Left lobe of liver (tissue), 2 donors: ENCODE results near the gene TINAG. TPM values are rescaled to one million over a fixed set of nuclear protein-coding genes. Genes with fewer than 3 reads are reported as not detected.

Experiments
- ATAC-seq: fragments of 200-7000 bp; cut with Tn5 transposase; one replicate; pipeline ENCODE4 v1.9.1; 2020; ENCODE audit warnings: mild to moderate bottlenecking, moderate library complexity
- DNase-seq: peaks from one replicate; pipeline ENCODE4 v3.0.0-alpha.2; 2020; ENCODE audit warnings: low spot score
- total RNA-seq: library from RNA; stranded (reverse); gene quantifications from one replicate; pipeline ENCODE4 v1.2.1, GENCODE V29; 2021
- donor health status: DM: no; HTN: no; CAD: no; lungs with moderate emphysema.
- donor health status: DM: no; HTN: yes; CAD: no.

Gene TINAG, protein sequence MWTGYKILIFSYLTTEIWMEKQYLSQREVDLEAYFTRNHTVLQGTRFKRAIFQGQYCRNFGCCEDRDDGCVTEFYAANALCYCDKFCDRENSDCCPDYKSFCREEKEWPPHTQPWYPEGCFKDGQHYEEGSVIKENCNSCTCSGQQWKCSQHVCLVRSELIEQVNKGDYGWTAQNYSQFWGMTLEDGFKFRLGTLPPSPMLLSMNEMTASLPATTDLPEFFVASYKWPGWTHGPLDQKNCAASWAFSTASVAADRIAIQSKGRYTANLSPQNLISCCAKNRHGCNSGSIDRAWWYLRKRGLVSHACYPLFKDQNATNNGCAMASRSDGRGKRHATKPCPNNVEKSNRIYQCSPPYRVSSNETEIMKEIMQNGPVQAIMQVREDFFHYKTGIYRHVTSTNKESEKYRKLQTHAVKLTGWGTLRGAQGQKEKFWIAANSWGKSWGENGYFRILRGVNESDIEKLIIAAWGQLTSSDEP
- not detected for total RNA-seq

DNA sequence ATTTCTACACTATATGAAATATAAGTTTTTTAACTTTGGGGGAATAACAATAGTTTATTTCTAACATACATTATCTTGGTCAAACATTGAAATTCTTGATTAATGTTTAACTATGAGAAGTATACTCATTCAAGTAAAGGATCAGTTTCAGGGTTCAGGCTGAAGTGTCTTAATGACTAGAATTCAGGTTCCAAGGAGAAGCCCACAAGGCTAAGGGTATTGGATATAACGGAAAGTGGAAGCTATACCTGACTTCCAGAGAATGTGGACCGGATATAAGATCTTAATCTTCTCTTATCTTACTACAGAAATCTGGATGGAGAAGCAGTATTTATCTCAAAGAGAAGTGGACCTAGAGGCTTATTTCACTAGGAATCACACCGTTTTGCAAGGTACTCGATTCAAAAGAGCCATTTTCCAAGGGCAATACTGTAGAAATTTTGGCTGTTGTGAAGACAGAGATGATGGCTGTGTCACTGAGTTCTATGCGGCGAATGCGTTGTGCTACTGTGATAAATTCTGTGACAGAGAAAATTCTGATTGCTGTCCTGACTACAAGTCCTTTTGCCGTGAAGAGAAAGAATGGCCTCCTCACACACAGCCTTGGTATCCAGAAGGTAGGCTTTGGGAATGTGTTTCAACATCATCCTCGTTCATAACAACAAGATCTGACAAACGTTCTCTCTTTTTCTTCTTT lies at the start of gene TINAG:
TSS of gene TINAG (plus strand) at position 153 of the 697 bp plus-strand sequence. CDS start at position 263, 110 bp downstream.
- ATAC-seq (no peak), DNase-seq (no peak)

DNA sequence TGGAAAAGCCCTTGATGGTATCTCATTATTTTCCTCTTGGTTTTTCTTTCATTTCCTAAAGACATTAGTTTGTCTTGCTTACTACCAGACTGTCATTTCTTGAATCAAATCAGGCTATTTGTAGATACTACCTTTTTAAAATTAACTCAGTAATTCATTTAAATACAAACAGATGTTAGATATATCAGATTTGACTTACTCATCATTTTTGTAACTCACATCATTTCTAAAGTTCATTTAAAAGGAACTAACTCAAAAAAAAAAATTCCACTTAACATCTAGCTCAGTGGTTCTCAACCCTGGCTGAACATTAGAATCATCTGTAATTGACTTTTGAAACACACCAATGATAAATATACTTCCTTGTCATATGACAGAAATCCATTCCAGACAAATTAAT lies 48.2 kb upstream of the TINAG start:
- no peak for DNase-seq
- no peak for ATAC-seq

DNA sequence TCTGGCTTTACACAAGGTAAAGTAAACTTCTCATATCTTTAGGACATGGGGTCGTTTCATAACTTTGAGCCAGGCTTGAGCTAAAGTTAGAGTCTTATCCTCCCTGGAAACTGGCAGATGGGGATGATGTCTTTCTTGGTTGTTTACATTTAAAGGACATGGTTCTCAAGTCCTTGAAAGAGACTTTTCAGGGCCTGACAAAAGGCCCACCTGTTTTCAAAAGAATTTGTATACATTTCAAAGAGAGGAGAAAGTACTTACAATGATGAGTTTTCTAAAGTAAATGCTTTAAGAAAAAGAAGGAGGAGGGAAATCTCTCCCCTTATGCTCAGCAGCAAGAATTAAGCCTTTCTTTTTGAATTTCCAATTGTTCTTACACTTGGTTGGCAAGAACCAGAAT lies 45.7 kb upstream of the TINAG start:
- ATAC-seq (no peak), DNase-seq (no peak)

DNA sequence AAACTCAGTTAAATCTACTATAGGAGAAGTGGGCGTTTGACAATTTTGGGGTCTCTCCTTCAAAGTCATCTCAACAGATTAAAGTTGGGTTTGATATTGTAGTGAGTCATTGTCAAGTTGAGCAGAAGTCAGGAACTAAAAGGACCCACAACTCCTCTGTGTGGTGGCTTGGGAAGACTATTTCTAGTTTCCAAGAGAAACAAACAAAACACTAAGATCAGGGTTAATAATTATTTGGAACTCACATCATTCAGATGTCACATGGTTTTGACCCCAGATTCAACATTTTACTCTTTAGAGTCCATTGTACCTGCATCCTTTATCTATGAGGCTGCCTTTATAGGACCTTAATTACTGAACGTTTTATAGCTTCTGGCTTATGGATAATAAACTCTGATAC lies 45.3 kb upstream of the TINAG start:
- ATAC-seq (no peak), DNase-seq (no peak)

DNA sequence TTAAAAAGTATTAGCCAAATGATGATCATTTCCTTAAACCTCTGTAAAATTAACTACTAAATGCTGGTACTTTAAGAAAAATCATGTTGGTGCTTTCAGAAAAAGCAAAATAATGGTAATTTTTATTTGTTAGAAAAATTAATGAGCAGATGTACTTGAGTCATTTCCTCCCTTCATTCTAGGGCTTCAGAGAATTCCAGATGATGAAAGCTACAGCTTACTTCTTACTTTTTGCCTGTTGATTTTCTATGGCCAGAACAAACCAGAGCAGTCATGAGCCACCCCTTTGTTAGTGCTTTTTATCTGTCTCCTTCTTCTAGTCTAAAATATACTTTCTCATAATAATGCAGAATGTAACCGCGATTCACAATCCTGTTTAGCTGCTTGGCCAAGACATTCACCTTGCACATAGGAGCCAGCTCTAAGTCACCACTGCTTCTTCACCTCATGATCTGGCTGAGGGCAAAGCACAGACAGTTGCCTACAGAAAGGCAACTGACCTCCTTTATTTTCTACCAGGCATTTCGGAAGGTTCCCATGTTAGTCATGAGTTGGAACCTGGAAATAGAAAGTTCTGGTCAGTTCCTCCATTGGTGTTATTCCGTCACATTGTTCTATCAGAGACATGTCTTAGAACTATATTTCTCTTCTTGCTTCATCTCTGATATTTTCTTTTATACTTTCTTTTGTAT lies 43.5 kb upstream of the TINAG start:
- DNase-seq (no peak), ATAC-seq (no peak)

DNA sequence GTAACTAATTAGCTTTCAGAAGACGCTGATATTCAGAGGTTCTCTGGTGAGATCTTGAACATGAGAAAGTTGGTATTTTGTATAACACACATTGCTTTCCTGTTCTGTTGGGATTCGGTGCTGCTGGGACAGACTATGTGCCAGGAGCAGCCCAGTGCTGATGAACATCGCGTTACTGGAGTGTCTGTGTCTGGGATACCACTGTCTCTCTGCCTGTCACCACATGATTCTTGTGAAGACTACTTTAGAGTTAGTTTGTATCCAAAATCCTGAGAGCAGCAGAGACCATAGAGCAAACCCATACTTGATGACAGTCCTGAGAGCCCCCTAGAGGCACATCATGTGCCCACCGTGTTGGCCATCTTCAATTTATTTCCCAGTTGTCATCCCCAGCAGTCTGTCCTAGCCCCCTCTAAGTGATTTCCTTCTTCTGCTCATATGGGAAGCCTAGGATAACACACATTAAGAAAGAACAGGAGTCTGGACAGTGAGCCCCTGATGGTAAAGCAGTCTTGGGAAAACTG lies 41.8 kb upstream of the TINAG start:
- ATAC-seq = no peak

DNA sequence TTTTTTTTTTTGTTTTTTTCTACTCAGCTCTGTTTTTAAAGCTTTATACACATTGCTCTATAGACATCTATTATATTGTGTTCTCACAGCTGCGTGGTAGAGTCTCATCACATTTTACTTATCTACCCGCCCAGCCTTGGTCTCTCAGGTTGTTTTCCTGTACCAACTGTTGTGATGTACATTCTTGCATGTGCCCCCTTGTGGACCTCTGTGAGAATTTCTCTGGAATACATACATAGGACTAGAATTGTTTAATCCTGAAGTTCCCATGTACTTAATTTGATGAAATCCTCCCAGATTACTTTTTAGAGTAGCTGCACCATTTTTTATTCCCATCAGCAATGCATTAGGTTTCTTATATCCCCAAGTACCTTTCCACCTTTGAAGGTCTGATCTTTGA lies 40.4 kb upstream of the TINAG start:
- ATAC-seq = peak; percentile 85
- DNase-seq = no peak

More for the DNA sequence above, 41.8 kb upstream of the TINAG start:
- DNase-seq = no peak

DNA sequence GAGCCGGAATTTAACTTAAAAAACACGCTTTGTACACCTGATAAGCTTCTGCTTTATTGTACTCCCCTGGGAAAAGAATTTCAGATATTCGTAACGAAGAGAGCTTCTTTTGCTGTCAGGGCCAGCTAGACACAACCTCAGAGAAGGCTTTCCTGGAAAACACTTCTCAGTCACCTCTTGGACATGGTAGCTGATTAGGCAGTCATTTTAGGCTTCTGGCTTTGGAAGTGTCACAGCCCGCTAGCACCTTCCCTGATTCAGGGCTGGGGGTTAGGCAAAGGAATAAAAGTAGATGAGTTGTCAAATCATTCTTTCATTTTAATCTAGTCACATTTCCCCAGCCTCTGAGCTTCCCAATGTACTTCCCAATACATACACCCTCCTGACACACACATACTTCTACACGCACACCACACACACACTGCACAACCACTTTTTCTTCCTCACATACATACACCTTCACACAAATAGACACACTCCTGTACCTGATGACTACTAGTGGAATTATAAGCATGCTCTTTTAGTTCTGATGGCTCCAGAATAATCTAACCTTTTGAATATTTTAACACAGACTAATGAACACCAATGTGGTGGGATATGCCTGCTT lies 34.9 kb upstream of the TINAG start:
- DNase-seq (no peak), ATAC-seq (no peak)

DNA sequence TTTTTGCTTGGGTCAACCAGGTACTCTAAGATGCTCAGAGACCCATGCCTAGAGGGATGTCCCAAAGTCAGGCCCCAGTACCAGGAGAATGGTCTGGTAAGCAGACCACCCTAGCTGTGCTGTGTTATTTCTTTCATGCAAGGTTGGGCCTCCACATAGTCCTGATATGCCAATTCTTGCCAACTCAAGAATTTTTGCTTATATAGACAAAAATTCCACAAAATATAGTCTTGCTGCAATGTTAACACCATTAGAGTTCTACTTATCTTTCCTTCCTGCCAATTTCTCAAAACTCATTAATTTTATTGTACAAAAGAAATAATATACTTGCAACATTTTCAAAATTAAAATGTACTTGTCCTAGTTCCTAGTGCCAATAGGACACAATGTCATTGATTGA lies 33.9 kb upstream of the TINAG start:
- ATAC-seq (no peak), DNase-seq (no peak)

DNA sequence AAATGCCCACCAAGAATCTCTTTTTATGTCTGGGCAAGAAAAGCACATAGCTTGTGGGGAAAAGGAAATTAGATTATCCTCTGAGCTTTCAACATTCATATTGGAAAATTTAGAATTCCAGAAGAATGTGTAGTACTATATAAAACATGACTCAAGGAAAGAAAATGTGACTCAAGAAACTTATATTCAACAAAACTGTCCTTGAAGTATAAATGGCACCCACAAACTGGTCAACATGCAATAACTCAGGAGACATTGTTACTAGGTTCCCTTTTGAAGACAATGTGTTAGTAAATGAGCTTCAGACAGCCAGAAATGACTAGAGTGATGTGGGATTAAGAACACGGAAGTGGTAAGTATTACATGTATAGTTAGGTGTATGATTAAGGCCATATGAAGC lies 26.1 kb upstream of the TINAG start:
- no peak for ATAC-seq
- DNase-seq = no peak

DNA sequence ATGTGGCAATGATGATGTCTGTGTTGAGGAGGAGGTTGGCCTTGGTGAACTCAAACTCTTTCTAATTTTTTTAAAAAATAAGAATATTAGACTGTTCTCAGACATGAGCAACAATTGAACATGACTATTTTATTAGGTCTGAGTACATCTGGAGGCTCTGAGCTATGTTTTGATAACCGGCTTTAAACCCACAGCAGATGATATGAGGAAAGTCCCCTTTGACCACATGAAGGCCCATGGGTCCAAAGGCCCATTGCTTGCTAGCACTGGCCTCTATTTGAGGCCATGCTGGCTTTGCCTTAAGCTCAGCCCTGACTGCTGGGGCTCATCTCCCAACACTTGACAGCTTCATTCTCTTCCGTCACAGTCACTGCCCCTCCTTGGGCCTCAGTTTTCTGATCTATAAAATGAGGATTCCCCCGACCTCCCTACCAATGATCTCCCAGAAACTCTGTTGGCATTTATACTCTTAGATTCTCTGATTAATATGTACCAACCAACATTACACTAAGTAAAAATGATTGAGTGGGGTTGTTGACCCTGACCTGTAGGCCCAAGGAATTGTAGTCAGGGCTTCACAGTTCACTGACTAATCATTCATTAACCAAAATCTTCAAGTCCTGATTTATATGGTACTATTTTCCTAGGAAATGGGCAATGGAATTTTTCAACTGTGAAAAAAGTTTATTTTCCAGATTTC lies 23.9 kb upstream of the TINAG start:
- no peak for DNase-seq
- ATAC-seq = no peak

DNA sequence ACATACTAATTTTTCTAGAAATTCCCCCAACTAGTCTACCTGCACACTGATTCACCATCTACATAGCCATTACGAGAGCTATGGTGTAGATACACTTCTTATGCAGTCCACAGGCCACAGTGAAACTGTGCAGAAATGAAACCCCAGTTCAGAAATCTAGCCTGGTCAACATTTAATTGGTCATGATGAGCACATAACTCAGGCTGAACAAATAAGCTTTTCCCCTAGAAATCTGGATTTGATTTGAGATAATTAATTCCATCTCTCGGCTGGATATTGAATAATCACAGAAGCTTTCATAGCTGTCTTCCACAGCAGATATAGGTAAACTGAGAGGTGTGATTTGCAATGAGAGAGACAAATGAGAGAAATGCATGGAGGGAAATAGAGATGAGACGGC lies 22.6 kb upstream of the TINAG start:
- ATAC-seq = no peak
- DNase-seq = no peak

DNA sequence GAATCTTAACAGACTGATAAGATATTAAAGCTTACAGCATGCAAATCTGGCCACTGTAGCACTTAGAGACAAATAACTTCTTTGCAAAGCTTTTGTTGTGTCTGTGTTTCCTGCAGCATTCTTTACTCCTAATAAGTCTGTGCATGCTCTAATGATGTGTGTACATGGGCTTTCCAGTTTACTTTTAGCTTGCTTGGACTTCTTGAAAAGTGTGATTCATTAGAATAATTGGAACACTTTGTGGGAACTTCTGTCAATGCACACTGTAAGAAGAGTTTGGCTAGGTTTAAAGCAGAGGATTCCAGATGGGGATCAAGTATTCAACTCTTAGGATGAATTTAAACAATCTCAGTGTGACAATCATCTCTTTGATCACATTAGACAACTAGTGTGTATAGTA lies 22.1 kb upstream of the TINAG start:
- no peak for ATAC-seq

DNA sequence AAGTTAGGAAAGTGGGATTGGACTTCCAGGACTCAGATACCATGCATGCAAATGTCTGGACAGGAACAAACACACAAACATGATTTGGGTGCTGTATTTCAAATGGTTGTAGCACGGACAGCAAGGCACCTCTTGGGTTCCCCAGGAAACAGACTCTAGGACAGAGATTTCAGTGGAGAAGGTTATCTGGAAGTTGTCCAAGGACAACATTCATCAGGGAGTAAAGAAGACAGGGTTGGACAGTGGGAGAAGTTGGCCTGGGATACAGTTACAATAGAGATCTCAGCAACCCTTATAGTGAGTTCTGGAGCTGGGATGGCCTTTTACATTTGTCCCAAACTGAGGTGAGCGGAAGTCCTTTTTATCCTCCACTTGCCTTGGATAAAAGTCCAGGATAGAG lies 19.8 kb upstream of the TINAG start:
- DNase-seq = no peak
- ATAC-seq = no peak

More for the DNA sequence above, 22.1 kb upstream of the TINAG start:
- no peak for DNase-seq

DNA sequence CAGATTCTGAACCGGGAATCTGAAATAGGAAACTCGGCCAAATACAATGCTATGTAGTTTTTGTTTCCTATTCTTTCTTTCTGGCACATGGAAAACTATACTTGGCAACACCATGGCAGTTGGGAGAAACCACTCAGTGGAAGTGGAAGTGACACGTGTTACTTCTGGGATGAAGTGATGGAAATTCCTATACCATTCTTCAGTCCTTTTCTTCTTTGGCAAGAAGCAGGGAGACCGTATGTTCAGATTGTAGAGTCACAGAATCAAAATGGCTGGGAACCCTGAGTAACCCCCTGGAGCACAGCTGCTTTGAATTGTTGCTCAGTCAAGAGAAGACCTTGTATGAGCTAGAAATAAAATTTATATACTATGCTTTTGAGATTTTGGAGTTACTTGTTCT lies 18.8 kb upstream of the TINAG start:
- DNase-seq (no peak), ATAC-seq (no peak)

DNA sequence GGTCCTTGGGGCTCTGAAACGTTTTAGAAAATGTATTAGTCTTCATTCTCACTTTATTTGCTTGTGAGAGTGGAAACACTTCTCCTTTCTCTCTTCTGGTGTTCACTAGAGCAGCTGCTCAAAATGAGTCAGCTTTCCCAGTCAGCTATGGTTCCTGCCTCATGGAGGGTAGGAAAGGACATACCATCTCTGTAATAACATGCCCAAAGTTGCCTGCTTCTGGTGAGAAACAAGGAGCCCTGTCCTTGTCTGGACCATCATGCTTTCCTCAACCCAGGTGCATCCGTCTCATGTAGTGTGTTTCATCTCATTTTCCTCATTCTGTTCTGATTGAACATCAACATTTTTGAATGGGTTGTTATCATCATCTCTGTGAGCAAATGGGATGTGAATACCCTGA lies 17.1 kb upstream of the TINAG start:
- DNase-seq (no peak), ATAC-seq (no peak)

DNA sequence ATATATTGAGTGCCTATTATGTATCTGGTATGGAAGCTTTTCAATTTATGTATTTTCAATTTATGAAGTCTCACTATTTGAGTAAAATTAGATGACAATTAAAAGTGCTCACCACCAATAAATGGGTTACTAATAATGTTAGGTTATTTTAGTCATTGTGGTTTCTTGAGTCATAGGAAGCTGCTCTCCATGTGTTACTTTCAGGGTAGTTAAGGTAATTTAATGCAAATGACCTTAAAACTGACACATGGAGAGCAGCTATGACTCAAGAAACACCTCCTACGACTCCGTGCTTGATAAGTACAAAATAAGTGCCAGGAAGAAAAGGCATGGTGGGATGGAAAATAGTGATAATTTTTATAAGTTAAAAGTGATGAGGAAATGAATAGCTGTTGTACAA lies 16.5 kb upstream of the TINAG start:
- no peak for ATAC-seq

DNA sequence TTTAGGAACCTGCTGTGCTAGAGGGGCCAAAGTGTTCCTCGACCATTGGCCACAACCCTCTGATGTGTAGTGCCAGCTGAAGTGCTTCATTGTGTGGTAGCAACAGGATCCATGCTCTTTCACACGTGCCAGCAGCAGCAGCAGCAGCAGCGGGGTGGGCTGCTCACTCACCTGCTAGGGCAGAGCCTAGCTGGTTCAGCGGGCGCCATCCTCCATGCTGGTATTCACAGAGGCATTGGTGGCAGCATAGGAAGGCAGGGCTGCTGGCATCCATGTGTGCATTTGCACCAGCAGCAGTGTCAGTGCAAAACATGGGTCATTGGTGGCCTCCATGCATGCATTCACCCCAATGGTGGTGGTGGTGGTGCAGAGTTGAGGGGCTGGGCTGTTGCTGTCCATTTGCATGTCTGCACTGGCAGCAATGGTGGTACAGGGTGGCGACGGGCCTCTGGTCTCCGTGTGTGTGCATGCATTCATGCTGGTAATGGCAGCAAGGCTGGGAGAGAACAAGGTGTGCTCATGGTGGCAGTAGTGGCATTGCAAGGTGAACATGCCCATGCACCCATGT lies 13.2 kb upstream of the TINAG start:
- DNase-seq (no peak), ATAC-seq (no peak)

More for the DNA sequence above, 16.5 kb upstream of the TINAG start:
- DNase-seq = no peak

DNA sequence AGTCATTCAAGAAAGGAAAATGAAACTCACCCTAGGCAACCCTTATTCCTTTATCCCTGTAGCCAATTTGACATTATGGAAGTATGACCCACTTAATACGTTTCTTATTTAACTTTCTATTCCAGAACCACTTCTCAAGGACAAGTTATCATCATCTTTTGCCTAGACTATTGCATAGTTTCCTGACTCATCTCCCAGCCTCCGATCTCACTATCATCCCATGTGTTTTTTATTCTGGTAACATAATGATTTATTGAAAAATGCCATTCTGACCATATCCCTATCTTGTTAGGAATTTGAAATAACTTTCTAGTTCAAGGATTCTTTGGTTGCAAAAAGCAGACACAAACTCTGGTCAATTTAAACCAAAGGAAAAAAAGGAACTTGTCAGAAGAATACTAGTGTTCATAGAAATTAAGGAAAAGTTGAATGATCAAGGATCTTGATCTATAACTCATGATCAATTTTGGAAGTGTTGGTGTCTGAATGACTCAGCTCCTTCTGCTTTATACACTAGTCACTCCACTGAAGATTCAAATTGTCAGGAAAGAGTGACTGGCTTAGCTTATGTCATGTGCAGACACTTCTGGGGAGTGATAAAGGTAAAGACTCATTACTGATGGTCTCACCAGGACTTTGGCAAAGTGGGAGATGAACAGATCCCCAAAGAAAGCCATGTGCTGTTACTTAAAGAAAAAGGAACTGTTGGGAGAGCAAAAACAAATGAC lies 8.5 kb upstream of the TINAG start:
- DNase-seq (no peak), ATAC-seq (no peak)
